ENCODE measurements around the gene ARAF. TPM values are rescaled to one million over a fixed set of nuclear protein-coding genes. Genes with fewer than 3 reads are reported as not detected.

ARAF gene
- total RNA-seq, 1 experiment from 2014 or later: 35.4 TPM

- ATAC-seq: no peak
- no TSS peak for BruUV-seq (replicated peaks)
- Histone ChIP-seq H3K9me2 (ENCODE audit: insufficient read depth) (no peaks in the 10 kb centered on the region), H4K20me1 (ENCODE audit: insufficient read depth) (no peaks in the 10 kb centered on the region), H3K27ac (ENCODE audit: low read depth, low read length) (no peak overlapping the region), H3K79me2 (ENCODE audit: insufficient read depth, low read length) (no peaks in the 10 kb centered on the region), H3K4me3 (replicated peaks in 1 of 2; ENCODE audit: low read depth in 1 of 2, low read length in 2 of 2) (no peak overlapping the region), H3K27me3 (ENCODE audit: insufficient read depth, low read length) (no peaks in the 10 kb centered on the region), H3K4me2 (ENCODE audit: low read length) (no peak overlapping the region), H3K36me3 (ENCODE audit: control insufficient read depth in 1 of 2, insufficient read depth in 2 of 2, low read length in 2 of 2) (no peaks in the 10 kb centered on the region), H3K9ac (ENCODE audit: low read length) (no peak overlapping the region), H3K9me3 (ENCODE audit: control insufficient read depth in 1 of 2, insufficient read depth in 1 of 2, low read depth in 1 of 2, low read length in 2 of 2) (no peaks in the 10 kb centered on the region), H3K4me1 (ENCODE audit: control insufficient read depth in 1 of 2, insufficient read depth in 2 of 2, low read length in 2 of 2) (no peaks in the 10 kb centered on the region; a peak in 1 of 4 replicates), H2AFZ (ENCODE audit: low read depth, low read length, poor library complexity, severe bottlenecking) (no peak overlapping the region)
- intact Hi-C loops (cut with micrococcal nuclease): no loop called here
- DNase-seq (ENCODE audit: low read depth, low spot score): no peak
- no peak for TF ChIP-seq YY1 (IDR thresholded peaks at IDR 0.05; ENCODE audit: extremely low read depth, insufficient replicate concordance, low read depth, low read length)
- POLR2A ChIA-PET: interaction anchor here (0.6 kb wide), 1 partner anchor 35 kb away, joined by 3 read pairs; no protein-coding TSS in a partner anchor
- RAD21 ChIA-PET (ENCODE audit: low non-redundant PET in 1 of 2, low total read pairs in 2 of 2, uncharacterized antibody in 2 of 2, unreplicated experiment in 2 of 2): no interaction called here
- CTCF ChIA-PET: no interaction called here
Measured at GRCh38 chrX:47614618-47615017, 53.6 kb downstream of the ARAF start.

DNA sequence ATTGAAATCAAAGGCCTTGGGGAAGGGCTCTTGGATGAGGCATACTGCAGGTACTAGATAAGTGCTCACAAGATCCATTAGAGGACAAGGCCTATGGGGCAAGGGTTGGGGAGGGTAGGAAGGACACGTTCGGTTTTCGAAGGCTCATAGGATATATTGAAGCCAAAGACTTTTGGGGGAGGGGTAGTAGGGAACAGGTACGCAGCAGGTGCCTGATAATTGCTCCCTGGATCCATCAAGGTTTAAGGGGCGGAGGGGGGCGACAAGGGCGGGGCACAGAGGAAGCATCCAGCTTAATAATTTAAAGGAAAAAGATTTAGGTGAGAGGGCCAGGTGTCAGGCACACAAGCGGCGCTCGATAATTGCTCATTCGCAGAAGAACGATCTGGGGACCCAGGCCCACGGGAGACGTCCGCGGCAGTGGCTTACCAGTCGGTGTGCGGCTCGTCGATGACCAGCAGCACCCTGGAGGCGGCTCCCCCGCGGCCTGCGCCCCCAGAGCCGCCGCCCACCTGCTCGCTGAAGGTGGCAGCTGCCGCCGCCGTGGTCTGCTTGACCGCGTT is 58.0 kb downstream of the ARAF start:
- ATAC-seq: no peak
- BruUV-seq (replicated peaks): no TSS peak
- H3K36me3 ChIP-seq (ENCODE audit: control insufficient read depth in 1 of 2, insufficient read depth in 2 of 2, low read length in 2 of 2): no peaks in the 10 kb centered on the region
- DNase-seq (ENCODE audit: low read depth, low spot score): no peak
- TF ChIP-seq POLR2A (IDR thresholded peaks at IDR 0.05; ENCODE audit: borderline replicate concordance, extremely low read depth, insufficient read depth, insufficient read length): no peak
- TF ChIP-seq SRF (IDR thresholded peaks at IDR 0.05; ENCODE audit: low read depth): no peak
- no peak for TF ChIP-seq SP1 (IDR thresholded peaks at IDR 0.05; ENCODE audit: low read depth)
- TF ChIP-seq CTCF (IDR thresholded peaks at IDR 0.05 in 2 of 3, conservative IDR thresholded peaks at IDR 0.05 in 1 of 3; ENCODE audit: borderline replicate concordance in 1 of 3, insufficient read depth in 1 of 3, low read depth in 2 of 3, low read length in 2 of 3): no peak
- ChIA-PET CTCF (no interaction called here), RAD21 (ENCODE audit: low non-redundant PET in 1 of 2, low total read pairs in 2 of 2, uncharacterized antibody in 2 of 2, unreplicated experiment in 2 of 2) (no interaction called here), POLR2A (no interaction called here)
- no peak overlapping the region for H3K27ac ChIP-seq (ENCODE audit: low read depth, low read length)
- H3K9ac ChIP-seq (ENCODE audit: low read length): no peak overlapping the region
- H4K20me1 ChIP-seq (ENCODE audit: insufficient read depth): no peaks in the 10 kb centered on the region
- no peaks in the 10 kb centered on the region for H3K79me2 ChIP-seq (ENCODE audit: insufficient read depth, low read length)
- intact Hi-C loops (cut with micrococcal nuclease): no loop called here
- no peak overlapping the region for H3K4me2 ChIP-seq (ENCODE audit: low read length)
- H3K9me3 ChIP-seq (ENCODE audit: control insufficient read depth in 1 of 2, insufficient read depth in 1 of 2, low read depth in 1 of 2, low read length in 2 of 2): no peaks in the 10 kb centered on the region
- no peak overlapping the region for H3K4me3 ChIP-seq (replicated peaks in 1 of 2; ENCODE audit: low read depth in 1 of 2, low read length in 2 of 2)
- no peaks in the 10 kb centered on the region for H3K27me3 ChIP-seq (ENCODE audit: insufficient read depth, low read length)
- H3K9me2 ChIP-seq (ENCODE audit: insufficient read depth): no peaks in the 10 kb centered on the region
- no peak overlapping the region for H2AFZ ChIP-seq (ENCODE audit: low read depth, low read length, poor library complexity, severe bottlenecking)
- H3K4me1 ChIP-seq (ENCODE audit: control insufficient read depth in 1 of 2, insufficient read depth in 2 of 2, low read length in 2 of 2): no peaks in the 10 kb centered on the region; a peak in 1 of 4 replicates

Data from HCT116 (cell line).